CD14-positive monocyte (primary cell): ENCODE results near the gene SASS6. TPM values are rescaled to one million over a fixed set of nuclear protein-coding genes. Genes with fewer than 3 reads are reported as not detected.

Experiments used
- DNase-seq, 3 donors: peaks; one replicate each; pipeline ENCODE4 v3.0.0-alpha.2; 2011 to 2022
- H2AFZ ChIP-seq: 2 replicates; pipeline ENCODE4 v1.6.0; 2012; ENCODE audit warnings: mild to moderate bottlenecking, low read depth, low read length, inconsistent platforms; ENCODE audit not compliant: insufficient read depth, poor library complexity, severe bottlenecking
- H3K27ac ChIP-seq, 2 donors: 1 replicate in 1 of 2; 2 replicates in 1 of 2; pipeline ENCODE4 v1.5.1; 2012 to 2013; ENCODE audit warnings: low read length in 2 of 2, control low read depth in 1 of 2, inconsistent platforms in 1 of 2, low read depth in 1 of 2, mild to moderate bottlenecking in 1 of 2
- H3K27me3 ChIP-seq, 2 donors: one replicate each; pipeline versions ENCODE4 v1.6.0 to v1.6.1; 2011 to 2013; ENCODE audit warnings: low read length in 2 of 2; ENCODE audit not compliant: control insufficient read depth in 2 of 2, insufficient read depth in 2 of 2
- H3K36me3 ChIP-seq, 2 donors: replicated peaks in 1 of 2; 1 replicate in 1 of 2; 2 replicates in 1 of 2; pipeline versions ENCODE4 v1.5.1 to v1.6.1; 2012 to 2013; ENCODE audit warnings: low read length in 2 of 2, control low read depth in 1 of 2, inconsistent platforms in 1 of 2, mild to moderate bottlenecking in 1 of 2; ENCODE audit not compliant: insufficient read depth in 2 of 2, control insufficient read depth in 1 of 2
- H3K4me1 ChIP-seq, 2 donors: 1 replicate in 1 of 2; 2 replicates in 1 of 2; pipeline versions ENCODE4 v1.5.1 to v1.6.1; 2012 to 2013; ENCODE audit warnings: low read length in 2 of 2, control low read depth in 1 of 2, inconsistent platforms in 1 of 2, mild to moderate bottlenecking in 1 of 2, moderate library complexity in 1 of 2; ENCODE audit not compliant: insufficient read depth in 2 of 2, control insufficient read depth in 1 of 2
- H3K4me2 ChIP-seq: replicated peaks from 2 replicates; pipeline ENCODE3; 2012; ENCODE audit warnings: low read length, moderate library complexity, mild to moderate bottlenecking; ENCODE audit not compliant: poor library complexity, severe bottlenecking; ENCODE audit errors: extremely low read depth
- H3K4me3 ChIP-seq, 3 experiments: fragments of 200-600 bp in 1 of 3; sonication (generic) in 1 of 3; replicated peaks in 1 of 3; 1 replicate in 2 of 3; 2 replicates in 1 of 3; pipeline ENCODE4 v1.5.1; 2011 to 2013; ENCODE audit warnings: low read length in 3 of 3, mild to moderate bottlenecking in 3 of 3, control low read depth in 2 of 3, low read depth in 2 of 3, inconsistent platforms in 1 of 3, moderate library complexity in 1 of 3
- H3K79me2 ChIP-seq: 2 replicates; pipeline ENCODE4 v1.6.0; 2012; ENCODE audit warnings: mild to moderate bottlenecking, control low read depth, inconsistent platforms, low read length, moderate library complexity; ENCODE audit not compliant: insufficient read depth
- H3K9ac ChIP-seq: 2 replicates; pipeline ENCODE4 v1.6.0; 2017; ENCODE audit warnings: low read length, mild to moderate bottlenecking; ENCODE audit not compliant: insufficient read depth, poor library complexity, severe bottlenecking
- H3K9me3 ChIP-seq, 2 donors: replicated peaks in 1 of 2; 1 replicate in 1 of 2; 2 replicates in 1 of 2; pipeline versions ENCODE4 v1.5.1 to v1.6.1; 2012 to 2013; ENCODE audit warnings: low read length in 2 of 2, control low read depth in 1 of 2; ENCODE audit not compliant: control insufficient read depth in 1 of 2, insufficient read depth in 1 of 2
- H4K20me1 ChIP-seq: 2 replicates; pipeline ENCODE4 v1.6.0; 2012; ENCODE audit warnings: mild to moderate bottlenecking, low read length, control low read depth, moderate library complexity; ENCODE audit not compliant: insufficient read depth
- H3K27ac Mint-ChIP-seq, 7 donors: one replicate each; pipeline ENCODE4 v1.8.0; 2020; ENCODE audit warnings: mild to moderate bottlenecking in 7 of 7, mixed read lengths in 7 of 7, moderate library complexity in 6 of 7, inconsistent platforms in 2 of 7
- H3K27me3 Mint-ChIP-seq, 3 donors: one replicate each; pipeline ENCODE4 v1.8.0; 2021 to 2022; ENCODE audit warnings: low read depth in 3 of 3, mild to moderate bottlenecking in 3 of 3, mixed read lengths in 3 of 3, moderate library complexity in 3 of 3, inconsistent platforms in 1 of 3
- H3K36me3 Mint-ChIP-seq, 2 donors: one replicate each; pipeline ENCODE4 v1.8.0; 2020; ENCODE audit warnings: mixed read lengths in 2 of 2, inconsistent platforms in 1 of 2, mild to moderate bottlenecking in 1 of 2
- H3K4me1 Mint-ChIP-seq: one replicate; pipeline ENCODE4 v1.8.0; 2020; ENCODE audit warnings: mild to moderate bottlenecking, mixed read lengths
- H3K4me3 Mint-ChIP-seq, 2 donors: one replicate each; pipeline ENCODE4 v1.8.0; 2020; ENCODE audit warnings: mild to moderate bottlenecking in 2 of 2, mixed read lengths in 2 of 2, moderate library complexity in 1 of 2
- H3K9me3 Mint-ChIP-seq, 7 donors: one replicate each; pipeline ENCODE4 v1.8.0; 2020 to 2022; ENCODE audit warnings: mixed read lengths in 7 of 7, mild to moderate bottlenecking in 6 of 7, moderate library complexity in 6 of 7, inconsistent platforms in 2 of 7
- WGBS: methylation state at CpG from one replicate; pipeline ENCODE4 v1.1.5; 2013; ENCODE audit warnings: missing lambda C conversion rate; ENCODE audit not compliant: insufficient coverage; 5-methylcytosine and 5-hydroxymethylcytosine counted together
- intact Hi-C, 2 donors: fragments of 100-400 bp; cut with micrococcal nuclease; formaldehyde crosslinking; loops; one replicate each; pipeline versions ENCODE4 v1.15.0 to v1.15.1; 2023
- polyA plus RNA-seq, 3 donors: library from polyadenylated mRNA; depleted of rRNA in 1 of 3; unstranded in 2 of 3; stranded (reverse) in 1 of 3; fragments of 300-500 nt in 2 of 3; fragments of >200 nt in 1 of 3; fragmentation: Illumina TruSeq in 2 of 3; gene quantifications; 1 replicate in 2 of 3; 2 replicates in 1 of 3; pipeline ENCODE4 v1.2.3, GENCODE V29; 2012 to 2021
- small RNA-seq: library from RNA; depleted of rRNA; stranded (forward); fragments of <200 nt; gene quantifications from one replicate; pipeline ENCODE3, GENCODE V24; 2012; ENCODE audit warnings: low read depth; ENCODE audit not compliant: insufficient read length
- TF ChIP-seq, protein P1 (sequence below): fragments of 200-600 bp; IDR thresholded peaks from one replicate; pipeline ENCODE4 v1.8.0; 2022; ENCODE audit warnings: antibody characterized with exemption, mild to moderate bottlenecking

The SASS6 gene
- polyA plus RNA-seq, 3 donors: 0.53 to 0.98 (median 0.93) TPM

DNA sequence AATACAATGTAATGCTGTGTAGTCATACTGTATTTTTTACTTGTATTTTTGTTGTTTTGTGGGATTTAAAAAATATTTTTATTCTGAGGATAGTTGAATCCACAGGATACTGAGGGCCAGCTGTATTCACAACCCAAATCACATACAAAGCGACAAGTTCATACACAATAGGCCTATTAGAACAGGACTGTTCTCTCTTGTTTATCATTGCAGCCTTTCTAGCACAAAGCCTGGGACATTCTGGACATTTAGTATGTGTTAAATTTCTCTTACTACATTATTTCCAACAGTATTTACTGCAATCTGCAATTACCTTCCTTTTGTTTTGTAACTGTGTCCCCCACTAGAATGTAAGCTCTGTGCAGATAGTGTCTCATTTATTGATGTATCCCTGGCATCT, 97.5 kb downstream of the SASS6 start:
- TF ChIP-seq, protein P1, sequence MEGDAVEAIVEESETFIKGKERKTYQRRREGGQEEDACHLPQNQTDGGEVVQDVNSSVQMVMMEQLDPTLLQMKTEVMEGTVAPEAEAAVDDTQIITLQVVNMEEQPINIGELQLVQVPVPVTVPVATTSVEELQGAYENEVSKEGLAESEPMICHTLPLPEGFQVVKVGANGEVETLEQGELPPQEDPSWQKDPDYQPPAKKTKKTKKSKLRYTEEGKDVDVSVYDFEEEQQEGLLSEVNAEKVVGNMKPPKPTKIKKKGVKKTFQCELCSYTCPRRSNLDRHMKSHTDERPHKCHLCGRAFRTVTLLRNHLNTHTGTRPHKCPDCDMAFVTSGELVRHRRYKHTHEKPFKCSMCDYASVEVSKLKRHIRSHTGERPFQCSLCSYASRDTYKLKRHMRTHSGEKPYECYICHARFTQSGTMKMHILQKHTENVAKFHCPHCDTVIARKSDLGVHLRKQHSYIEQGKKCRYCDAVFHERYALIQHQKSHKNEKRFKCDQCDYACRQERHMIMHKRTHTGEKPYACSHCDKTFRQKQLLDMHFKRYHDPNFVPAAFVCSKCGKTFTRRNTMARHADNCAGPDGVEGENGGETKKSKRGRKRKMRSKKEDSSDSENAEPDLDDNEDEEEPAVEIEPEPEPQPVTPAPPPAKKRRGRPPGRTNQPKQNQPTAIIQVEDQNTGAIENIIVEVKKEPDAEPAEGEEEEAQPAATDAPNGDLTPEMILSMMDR: no peak
- H2AFZ ChIP-seq: no peak overlapping the region
- Mint-ChIP-seq H3K27ac (no peak overlapping the region), H3K9me3 (peaks cover 0 to 3% (median 0%) of the 10 kb centered on the region in 7 donors), H3K4me3 (no peak overlapping the region), H3K27me3 (peaks cover 0 to 4% (median 0%) of the 10 kb centered on the region in 3 donors), H3K4me1 (peaks cover 16% of the 10 kb centered on the region), H3K36me3 (no peaks in the 10 kb centered on the region)
- no peak overlapping the region for H3K4me3 ChIP-seq
- no peak overlapping the region for H3K27ac ChIP-seq
- H3K79me2 ChIP-seq: peaks cover 23% of the 10 kb centered on the region
- no CpG with 5 or more reads among the region's 1 CpG for WGBS
- no peak for DNase-seq
- H3K9me3 ChIP-seq: no peaks in the 10 kb centered on the region
- H4K20me1 ChIP-seq: peaks cover 6% of the 10 kb centered on the region
- no peak overlapping the region for H3K4me2 ChIP-seq
- peaks cover 19 to 21% of the 10 kb centered on the region in 2 donors for H3K4me1 ChIP-seq
- intact Hi-C loops: loop anchor here (5.0 to 10.0 kb wide), 3 partner anchors 97 to 860 kb away; partner anchors contain the start of genes SASS6 (in 2 of the 2), TRMT13 (in 2 of the 2), EXTL2 (in 1 of the 2) and RTCA (in 1 of the 2)
- no peaks in the 10 kb centered on the region for H3K27me3 ChIP-seq
- no peaks in the 10 kb centered on the region for H3K36me3 ChIP-seq
- H3K9ac ChIP-seq: no peak overlapping the region

DNA sequence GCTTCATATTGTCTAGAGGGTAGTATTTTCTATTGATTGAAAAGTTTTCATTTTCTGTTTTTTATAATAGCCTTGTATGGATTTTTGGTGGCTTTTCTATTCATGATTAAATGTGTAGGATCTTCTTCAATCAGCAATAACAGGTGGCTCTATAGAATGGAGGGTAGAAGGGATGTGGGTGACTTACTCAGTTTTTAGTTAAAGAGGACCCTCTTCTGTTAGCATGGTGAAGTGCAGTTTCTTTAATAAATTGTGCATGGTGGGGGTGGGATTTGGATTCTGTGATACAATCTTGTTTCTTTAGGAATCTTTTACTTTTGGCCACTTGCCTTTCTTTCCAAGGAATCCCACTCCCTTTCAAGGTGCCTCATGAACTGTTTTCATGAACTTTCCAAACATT, 98.3 kb downstream of the SASS6 start:
- no peak overlapping the region for H3K4me3 Mint-ChIP-seq
- Histone ChIP-seq H3K27ac (no peak overlapping the region), H3K4me1 (peaks cover 14% of the 10 kb centered on the region in 2 donors), H3K4me3 (no peak overlapping the region), H3K36me3 (no peaks in the 10 kb centered on the region), H3K9me3 (no peaks in the 10 kb centered on the region), H4K20me1 (no peaks in the 10 kb centered on the region), H3K4me2 (no peak overlapping the region), H3K27me3 (no peaks in the 10 kb centered on the region), H3K9ac (no peak overlapping the region), H3K79me2 (peaks cover 15% of the 10 kb centered on the region), H2AFZ (no peak overlapping the region)
- peaks cover 11% of the 10 kb centered on the region for H3K4me1 Mint-ChIP-seq
- DNase-seq: no peak
- H3K36me3 Mint-ChIP-seq: no peaks in the 10 kb centered on the region
- peaks cover 0 to 3% (median 0%) of the 10 kb centered on the region in 7 donors for H3K9me3 Mint-ChIP-seq
- intact Hi-C loops: loop anchor here in 1 of 2 donors (10.0 kb wide), 1 partner anchor 860 kb away; the partner anchor contains the start of genes EXTL2 and SLC30A7
- peaks cover 0 to 4% (median 0%) of the 10 kb centered on the region in 3 donors for H3K27me3 Mint-ChIP-seq
- H3K27ac Mint-ChIP-seq: no peak overlapping the region
- TF ChIP-seq, protein P1: no peak

Small RNA genes lying within 50 kb of the gene (small RNA-seq; reads per million reads assigned to genes)
- not detected for gene AC093019.1

Other genes with a start within 250 kb of the SASS6 start
- 10 to 100 TPM; 10.1 to 14.3 (median 13.0) TPM for gene SLC35A3, start 162.9 kb downstream of the SASS6 start, polyA plus RNA-seq
- 1 to 10 TPM; 2.2 to 8.1 (median 2.3) TPM for gene TRMT13, start 233 bp upstream of the SASS6 start, polyA plus RNA-seq
- 1 to 10 TPM in 1 of 3 donors, under 1 TPM in 1, not detected in 1; 0.39 to 1.6 TPM for gene LRRC39, start 45.3 kb upstream of the SASS6 start, polyA plus RNA-seq
- 1 to 10 TPM; 1.1 to 2.7 (median 1.5) TPM for gene DBT, start 116.9 kb upstream of the SASS6 start, polyA plus RNA-seq
- gene RTCA, start 133.3 kb upstream of the SASS6 start, polyA plus RNA-seq: 10 to 100 TPM; 11.7 to 18.3 (median 17.9) TPM
- gene CDC14A, start 219.6 kb upstream of the SASS6 start, polyA plus RNA-seq: 1 to 10 TPM; 4.2 to 9.2 (median 6.1) TPM